HG03039 (cell line): ENCODE measurements around the gene BBS4.
"Not testable (repeated sequence)": the region's sequence is repeated elsewhere in the genome, so short reads cannot be mapped to it uniquely, and the experiment has no call there.

Experiments used
- ATAC-seq: cut with Tn5 transposase; IDR thresholded peaks from one replicate; pipeline ENCODE4 v1.9.1; 2021; ENCODE audit warnings: mild to moderate bottlenecking, moderate library complexity; ENCODE audit not compliant: unreplicated experiment

The BBS4 gene

GRCh38 chr15:72698938-72699337 is 12.9 kb downstream of the BBS4 start:
- ATAC-seq = no peak

DNA sequence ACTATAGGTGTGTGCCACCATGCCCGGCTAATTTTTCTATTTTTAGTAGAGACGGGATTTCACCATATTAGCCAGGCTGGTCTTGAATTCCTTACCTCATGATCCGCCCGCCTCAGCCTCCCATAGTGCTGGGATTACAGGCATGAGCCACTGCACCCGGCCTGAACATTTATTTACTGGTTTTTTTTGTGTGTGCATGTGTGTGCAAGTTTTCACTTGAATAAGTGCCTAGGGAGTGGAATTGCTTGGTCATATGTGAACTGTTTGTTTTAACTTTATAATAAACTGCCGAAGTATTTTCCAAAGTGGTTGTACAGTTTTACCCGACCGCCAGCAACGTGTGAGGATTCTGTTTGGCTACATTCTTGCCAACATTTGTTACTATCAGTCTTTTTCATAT is 14.1 kb downstream of the BBS4 start:
- no peak for ATAC-seq

- ATAC-seq = no peak
Measured at GRCh38 chr15:72706266-72706665, 20.3 kb downstream of the BBS4 start.

- not testable (repeated sequence) for ATAC-seq
Measured at GRCh38 chr15:72708551-72709303, 22.7 kb downstream of the BBS4 start.

GRCh38 chr15:72722071-72722696 is 36.2 kb downstream of the BBS4 start:
- no peak for ATAC-seq

- no peak for ATAC-seq
Measured at GRCh38 chr15:72724028-72724427, 38.0 kb downstream of the BBS4 start.

- no peak for ATAC-seq
Measured at GRCh38 chr15:72725446-72725845, 39.4 kb downstream of the BBS4 start.

- not testable (repeated sequence) for ATAC-seq
Measured at GRCh38 chr15:72725851-72726250, 39.8 kb downstream of the BBS4 start.

DNA sequence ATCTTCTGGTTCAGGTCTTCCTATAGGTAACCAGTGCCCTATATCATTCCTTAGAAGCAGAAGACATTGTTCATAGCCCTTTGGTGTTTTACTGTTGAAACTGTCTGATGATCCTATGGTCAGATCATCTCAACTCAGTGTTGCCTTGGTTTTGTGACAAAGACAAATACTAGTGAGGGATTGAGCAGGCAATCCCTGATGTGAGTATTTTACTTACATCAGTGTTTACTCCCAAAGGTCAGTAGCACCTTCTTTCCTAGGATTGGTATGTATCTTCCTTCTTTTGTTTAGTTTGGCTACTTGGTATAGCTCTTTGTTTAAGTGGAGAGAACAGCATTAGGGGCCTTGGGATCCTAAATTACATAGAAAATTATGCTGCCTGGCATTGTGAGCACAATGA is 41.1 kb downstream of the BBS4 start:
- ATAC-seq = no peak

DNA sequence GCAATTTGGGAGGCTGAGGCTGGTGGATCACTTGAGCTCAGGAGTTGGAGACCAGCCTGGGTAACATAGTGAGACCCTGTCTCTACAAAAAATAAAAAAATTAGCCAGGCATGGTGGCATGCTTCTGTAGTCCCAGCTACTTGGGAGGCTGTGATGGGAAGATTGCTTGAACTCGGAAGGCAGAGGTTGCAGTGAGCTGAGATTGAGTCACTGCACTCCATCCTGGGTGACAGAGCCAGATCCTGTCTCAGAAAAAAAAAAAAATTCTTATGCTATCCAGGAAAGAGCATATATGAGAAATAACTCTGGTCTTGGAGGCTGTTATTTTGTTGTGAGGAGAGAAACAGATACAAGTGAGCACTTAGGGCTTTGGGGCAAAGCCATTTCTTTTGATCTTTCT is 42.2 kb downstream of the BBS4 start:
- ATAC-seq = not testable (repeated sequence)

DNA sequence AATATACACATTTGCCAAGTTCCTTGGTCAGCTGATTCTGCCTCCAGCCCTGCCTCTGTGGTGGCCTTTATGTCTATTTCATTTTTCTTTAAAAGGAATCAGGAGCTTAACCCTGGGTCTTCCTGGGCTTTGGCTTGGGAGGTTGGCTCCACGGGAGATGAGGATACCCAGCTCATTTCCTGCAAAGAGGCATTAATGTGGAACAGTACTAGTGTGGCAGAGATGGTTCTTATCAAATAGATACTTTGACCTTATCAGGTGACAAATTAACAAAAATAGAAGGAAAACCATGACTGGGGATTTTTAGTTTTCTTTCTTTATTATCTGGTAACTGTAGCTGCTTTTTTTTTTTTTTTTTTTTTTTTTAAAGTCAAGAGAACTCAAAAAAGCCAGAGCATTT is 42.8 kb downstream of the BBS4 start:
- ATAC-seq = no peak

DNA sequence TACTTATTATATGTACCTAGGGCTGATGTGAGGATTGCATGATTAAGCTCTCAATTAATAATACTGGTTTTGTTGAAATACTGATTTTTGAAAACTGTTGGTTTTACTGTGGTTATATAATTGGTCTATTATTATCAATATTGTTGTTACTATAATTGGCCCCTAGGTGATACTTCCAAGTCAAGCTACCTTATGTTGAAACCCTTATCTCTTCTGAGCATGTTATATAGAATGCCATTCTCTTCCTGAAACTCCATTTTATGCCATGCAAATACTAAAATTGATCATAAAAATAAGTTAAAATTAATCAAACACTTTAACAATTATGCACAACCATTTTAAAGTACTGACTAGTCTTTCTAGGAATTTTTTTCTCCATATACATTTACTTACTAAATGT is 46.1 kb downstream of the BBS4 start:
- ATAC-seq = no peak

GRCh38 chr15:72732516-72732915 is 46.5 kb downstream of the BBS4 start:
- no peak for ATAC-seq

- ATAC-seq = no peak
Measured at GRCh38 chr15:72733941-72734738, 48.1 kb downstream of the BBS4 start.

GRCh38 chr15:72735111-72735510 is 49.1 kb downstream of the BBS4 start:
- ATAC-seq = no peak

GRCh38 chr15:72737061-72737460 is 51.1 kb downstream of the BBS4 start:
- no peak for ATAC-seq

- no peak for ATAC-seq
Measured at GRCh38 chr15:72737723-72738122, 51.7 kb downstream of the BBS4 start.

- no peak for ATAC-seq
Measured at GRCh38 chr15:72740219-72740618, 54.2 kb downstream of the BBS4 start.

GRCh38 chr15:72749700-72750099 is 63.7 kb downstream of the BBS4 start:
- no peak for ATAC-seq

DNA sequence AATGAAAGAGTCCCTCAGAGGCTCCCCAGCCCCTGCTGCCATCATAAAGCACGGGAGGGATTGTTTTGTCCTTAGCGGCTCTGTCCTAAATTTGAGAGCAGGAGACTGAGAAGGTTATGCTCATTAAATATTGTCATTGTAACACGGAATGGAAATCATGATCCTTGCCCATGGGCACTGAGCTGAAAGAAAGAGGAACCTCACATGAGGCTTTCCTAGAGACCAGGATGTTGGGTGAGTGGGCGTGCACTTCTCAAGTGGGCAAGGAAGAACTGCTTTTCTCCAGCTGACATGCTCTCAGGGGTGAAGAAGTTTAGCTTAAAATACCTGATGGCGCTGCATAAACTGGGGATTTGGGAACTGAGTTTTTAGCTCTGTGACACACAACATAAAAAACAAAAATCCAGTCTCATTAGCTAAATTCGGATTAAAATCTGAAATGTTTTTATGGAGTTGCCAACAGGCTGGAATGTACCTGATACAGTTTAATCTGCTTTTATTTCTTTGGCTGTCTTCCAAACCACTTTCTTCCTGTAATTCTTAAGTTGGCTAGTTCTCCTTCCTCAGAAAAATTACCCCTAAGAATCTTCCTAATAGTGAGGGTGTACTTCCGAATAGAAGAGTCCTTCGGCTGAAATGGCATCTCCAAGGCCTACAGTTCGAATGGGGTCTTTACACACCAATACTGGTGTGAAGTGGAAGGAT is 65.9 kb downstream of the BBS4 start:
- ATAC-seq = no peak

GRCh38 chr15:72754096-72754495 is 68.1 kb downstream of the BBS4 start:
- no peak for ATAC-seq
